AG04450 (cell line): ENCODE measurements around the gene OR10A7. TPM values are rescaled to one million over a fixed set of nuclear protein-coding genes. Genes with fewer than 3 reads are reported as not detected.

ENCODE experiments used
- CTCF ChIA-PET: fragments of 300-600, 350-600 bp; formaldehyde crosslinking; extraction: SDS; loops from one replicate; lab custom pipeline; 2022; ENCODE audit warnings: antibody characterized with exemption, inconsistent platforms; lab: Charles Lee
- POLR2A ChIA-PET: fragments of 350-600 bp; formaldehyde crosslinking; extraction: SDS; loops from one replicate; lab custom pipeline; 2021; ENCODE audit warnings: antibody characterized with exemption, inconsistent platforms; lab: Yijun Ruan, JAX
- DNase-seq: peaks from one replicate; pipeline ENCODE4 v3.0.0-alpha.2; 2011; ENCODE audit warnings: low read depth, low spot score
- H3K27ac ChIP-seq: one replicate; pipeline ENCODE4 v1.5.1; 2012; ENCODE audit warnings: low read depth, low read length, control low read depth
- H3K27me3 ChIP-seq: one replicate; pipeline ENCODE4 v1.6.0; 2012; ENCODE audit warnings: low read length; ENCODE audit not compliant: control insufficient read depth, insufficient read depth
- H3K4me3 ChIP-seq: 2 replicates; pipeline ENCODE4 v1.5.1; 2011; ENCODE audit warnings: mild to moderate bottlenecking, low read depth, low read length, control low read depth
- H3K9me3 ChIP-seq: 2 replicates; pipeline ENCODE4 v1.5.1; 2012; ENCODE audit warnings: low read length; ENCODE audit not compliant: control insufficient read depth, insufficient read depth
- CTCF ChIP-seq: IDR thresholded peaks from 2 replicates; pipeline ENCODE4 v1.5.1; 2011; ENCODE audit warnings: low read depth, low read length, control low read depth, inconsistent platforms
- polyA plus RNA-seq: library from polyadenylated mRNA; depleted of rRNA; stranded (reverse); fragments of >200 nt; gene quantifications from 2 replicates; pipeline ENCODE4 v1.2.3, GENCODE V29; 2011

OR10A7 gene
- polyA plus RNA-seq, 1 experiment: not detected

GRCh38 chr12:55244309-55244708 lies 23.5 kb downstream of the OR10A7 start, which contains the start of gene OR6C74:
Gene OR6C74 (plus strand): TSS chr12:55244609. CDS start chr12:55247288, 2,679 bp downstream.
- no peak for TF ChIP-seq CTCF
- Histone ChIP-seq H3K27ac (no peak within 1 kb of the TSS), H3K4me3 (no peak within 1 kb of the TSS), H3K27me3 (no peaks in the 10 kb centered on the region), H3K9me3 (no peaks in the 10 kb centered on the region; the same call in 1 of the 2 replicates)
- no peak for DNase-seq
- ChIA-PET POLR2A (no interaction called here), CTCF (no interaction called here)

- Histone ChIP-seq H3K27ac (no peak overlapping the region), H3K9me3 (no peaks in the 10 kb centered on the region; the same call in 1 of the 2 replicates), H3K4me3 (no peak overlapping the region), H3K27me3 (no peaks in the 10 kb centered on the region)
- ChIA-PET POLR2A (no interaction called here), CTCF (no interaction called here)
- TF ChIP-seq CTCF: no peak
- DNase-seq: no peak
Measured at GRCh38 chr12:55246159-55246558, 25.3 kb downstream of the OR10A7 start.

DNA sequence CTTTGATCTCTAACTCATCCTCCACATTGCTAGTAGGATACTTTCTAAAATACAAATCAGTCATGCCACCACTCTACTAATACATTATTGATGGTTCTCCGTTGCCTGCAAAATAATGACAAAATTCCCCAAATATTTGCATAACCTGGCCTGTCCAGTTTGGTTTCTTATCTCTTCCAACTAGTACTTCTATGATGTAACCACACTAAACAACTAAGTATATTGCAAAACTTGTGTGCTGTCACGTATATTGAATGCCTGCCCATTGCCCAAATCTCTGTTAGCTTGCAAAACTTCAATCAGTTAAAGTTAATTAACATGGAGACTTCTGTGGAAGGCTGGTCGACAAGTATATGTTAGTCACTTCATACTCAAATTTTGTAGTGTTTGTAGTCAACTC lies 30.1 kb downstream of the OR10A7 start:
- no peak for TF ChIP-seq CTCF
- no peaks in the 10 kb centered on the region for H3K9me3 ChIP-seq
- no peak overlapping the region for H3K4me3 ChIP-seq
- H3K27ac ChIP-seq: no peak overlapping the region
- ChIA-PET CTCF (no interaction called here), POLR2A (no interaction called here)
- no peaks in the 10 kb centered on the region for H3K27me3 ChIP-seq
- DNase-seq: no peak

- TF ChIP-seq CTCF: no peak
- H3K9me3 ChIP-seq: no peaks in the 10 kb centered on the region
- DNase-seq: no peak
- ChIA-PET POLR2A (no interaction called here), CTCF (no interaction called here)
- no peak overlapping the region for H3K4me3 ChIP-seq
- no peak overlapping the region for H3K27ac ChIP-seq
- no peaks in the 10 kb centered on the region for H3K27me3 ChIP-seq
Measured at GRCh38 chr12:55253281-55253680, 32.5 kb downstream of the OR10A7 start.

- CTCF ChIA-PET: no interaction called here
- no peak for DNase-seq
Measured at GRCh38 chr12:55256831-55257230, 36.0 kb downstream of the OR10A7 start.

More at GRCh38 chr12:55256831-55257230, 36.0 kb downstream of the OR10A7 start:
- POLR2A ChIA-PET: no interaction called here
- Histone ChIP-seq H3K27ac (no peak overlapping the region), H3K9me3 (no peaks in the 10 kb centered on the region), H3K4me3 (no peak overlapping the region), H3K27me3 (no peaks in the 10 kb centered on the region)
- no peak for TF ChIP-seq CTCF
